ENCODE measurements around the gene FAAP20. TPM values are rescaled to one million over a fixed set of nuclear protein-coding genes. Genes with fewer than 3 reads are reported as not detected.

Gene FAAP20
- total RNA-seq, 1 donor from 2014 or later, result 50.9 TPM

DNA sequence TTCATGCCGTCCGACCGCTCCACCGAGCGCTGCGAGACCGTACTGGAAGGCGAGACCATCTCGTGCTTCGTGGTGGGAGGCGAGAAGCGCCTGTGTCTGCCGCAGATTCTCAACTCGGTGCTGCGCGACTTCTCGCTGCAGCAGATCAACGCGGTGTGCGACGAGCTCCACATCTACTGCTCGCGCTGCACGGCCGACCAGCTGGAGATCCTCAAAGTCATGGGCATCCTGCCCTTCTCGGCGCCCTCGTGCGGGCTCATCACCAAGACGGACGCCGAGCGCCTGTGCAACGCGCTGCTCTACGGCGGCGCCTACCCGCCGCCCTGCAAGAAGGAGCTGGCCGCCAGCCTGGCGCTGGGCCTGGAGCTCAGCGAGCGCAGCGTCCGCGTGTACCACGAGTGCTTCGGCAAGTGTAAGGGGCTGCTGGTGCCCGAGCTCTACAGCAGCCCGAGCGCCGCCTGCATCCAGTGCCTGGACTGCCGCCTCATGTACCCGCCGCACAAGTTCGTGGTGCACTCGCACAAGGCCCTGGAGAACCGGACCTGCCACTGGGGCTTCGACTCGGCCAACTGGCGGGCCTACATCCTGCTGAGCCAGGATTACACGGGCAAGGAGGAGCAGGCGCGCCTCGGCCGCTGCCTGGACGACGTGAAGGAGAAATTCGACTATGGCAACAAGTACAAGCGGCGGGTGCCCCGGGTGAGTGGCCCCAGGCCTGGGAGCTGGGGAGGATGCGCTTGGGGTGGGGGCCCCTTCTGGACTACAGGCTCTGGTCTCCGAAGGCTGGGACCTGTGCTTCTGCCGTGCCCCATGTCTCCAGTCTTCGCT is 34.7 kb upstream of the FAAP20 start:
- no peaks in the 10 kb centered on the region for H3K36me3 ChIP-seq
- H3K27ac ChIP-seq, result peak overlapping the region; percentile 89
- peaks cover 52% of the 10 kb centered on the region for H3K4me1 ChIP-seq
- no peaks in the 10 kb centered on the region for H3K9me3 ChIP-seq
- peak; percentile 1 to 4 for ATAC-seq
- DNase-seq, result peak; percentile 84
- intact Hi-C loops (cut with DNase I), result no loop called here
- H3K4me3 ChIP-seq, result peak overlapping the region; percentile 64
- TF ChIP-seq, protein P1, sequence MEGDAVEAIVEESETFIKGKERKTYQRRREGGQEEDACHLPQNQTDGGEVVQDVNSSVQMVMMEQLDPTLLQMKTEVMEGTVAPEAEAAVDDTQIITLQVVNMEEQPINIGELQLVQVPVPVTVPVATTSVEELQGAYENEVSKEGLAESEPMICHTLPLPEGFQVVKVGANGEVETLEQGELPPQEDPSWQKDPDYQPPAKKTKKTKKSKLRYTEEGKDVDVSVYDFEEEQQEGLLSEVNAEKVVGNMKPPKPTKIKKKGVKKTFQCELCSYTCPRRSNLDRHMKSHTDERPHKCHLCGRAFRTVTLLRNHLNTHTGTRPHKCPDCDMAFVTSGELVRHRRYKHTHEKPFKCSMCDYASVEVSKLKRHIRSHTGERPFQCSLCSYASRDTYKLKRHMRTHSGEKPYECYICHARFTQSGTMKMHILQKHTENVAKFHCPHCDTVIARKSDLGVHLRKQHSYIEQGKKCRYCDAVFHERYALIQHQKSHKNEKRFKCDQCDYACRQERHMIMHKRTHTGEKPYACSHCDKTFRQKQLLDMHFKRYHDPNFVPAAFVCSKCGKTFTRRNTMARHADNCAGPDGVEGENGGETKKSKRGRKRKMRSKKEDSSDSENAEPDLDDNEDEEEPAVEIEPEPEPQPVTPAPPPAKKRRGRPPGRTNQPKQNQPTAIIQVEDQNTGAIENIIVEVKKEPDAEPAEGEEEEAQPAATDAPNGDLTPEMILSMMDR (IDR thresholded peaks at IDR 0.05), result no peak
- H3K27me3 ChIP-seq (ENCODE audit: low read depth), result no peaks in the 10 kb centered on the region

GRCh38 chr1:2228694-2229036 is 34.1 kb upstream of the FAAP20 start:
- Histone ChIP-seq H3K4me3 (peak overlapping the region; percentile 64), H3K9me3 (no peaks in the 10 kb centered on the region), H3K4me1 (peaks cover 52% of the 10 kb centered on the region), H3K27ac (peak overlapping the region; percentile 89), H3K27me3 (ENCODE audit: low read depth) (no peaks in the 10 kb centered on the region), H3K36me3 (no peaks in the 10 kb centered on the region)
- intact Hi-C loops (cut with DNase I), result no loop called here
- DNase-seq, result peak; percentile 68
- TF ChIP-seq, protein P1 (IDR thresholded peaks at IDR 0.05), result no peak
- ATAC-seq, result no peak

- H3K27ac ChIP-seq, result peak within 1 kb of the TSS; percentile 98
- no peaks in the 10 kb centered on the region for H3K9me3 ChIP-seq
- no peaks in the 10 kb centered on the region for H3K27me3 ChIP-seq (ENCODE audit: low read depth)
- intact Hi-C loops (cut with DNase I), result no loop called here
- H3K36me3 ChIP-seq, result no peaks in the 10 kb centered on the region
- peak within 1 kb of the TSS; percentile 64 for H3K4me3 ChIP-seq
- H3K4me1 ChIP-seq, result peaks cover 48% of the 10 kb centered on the region
- DNase-seq (no peak), ATAC-seq (no peak)
- TF ChIP-seq, protein P1 (IDR thresholded peaks at IDR 0.05), result no peak
Measured at GRCh38 chr1:2228157-2228594, 33.6 kb upstream of the FAAP20 start, which contains the start of gene SKI. Gene SKI (plus strand): TSS chr1:2228319. CDS start chr1:2228767, 448 bp downstream.

DNA sequence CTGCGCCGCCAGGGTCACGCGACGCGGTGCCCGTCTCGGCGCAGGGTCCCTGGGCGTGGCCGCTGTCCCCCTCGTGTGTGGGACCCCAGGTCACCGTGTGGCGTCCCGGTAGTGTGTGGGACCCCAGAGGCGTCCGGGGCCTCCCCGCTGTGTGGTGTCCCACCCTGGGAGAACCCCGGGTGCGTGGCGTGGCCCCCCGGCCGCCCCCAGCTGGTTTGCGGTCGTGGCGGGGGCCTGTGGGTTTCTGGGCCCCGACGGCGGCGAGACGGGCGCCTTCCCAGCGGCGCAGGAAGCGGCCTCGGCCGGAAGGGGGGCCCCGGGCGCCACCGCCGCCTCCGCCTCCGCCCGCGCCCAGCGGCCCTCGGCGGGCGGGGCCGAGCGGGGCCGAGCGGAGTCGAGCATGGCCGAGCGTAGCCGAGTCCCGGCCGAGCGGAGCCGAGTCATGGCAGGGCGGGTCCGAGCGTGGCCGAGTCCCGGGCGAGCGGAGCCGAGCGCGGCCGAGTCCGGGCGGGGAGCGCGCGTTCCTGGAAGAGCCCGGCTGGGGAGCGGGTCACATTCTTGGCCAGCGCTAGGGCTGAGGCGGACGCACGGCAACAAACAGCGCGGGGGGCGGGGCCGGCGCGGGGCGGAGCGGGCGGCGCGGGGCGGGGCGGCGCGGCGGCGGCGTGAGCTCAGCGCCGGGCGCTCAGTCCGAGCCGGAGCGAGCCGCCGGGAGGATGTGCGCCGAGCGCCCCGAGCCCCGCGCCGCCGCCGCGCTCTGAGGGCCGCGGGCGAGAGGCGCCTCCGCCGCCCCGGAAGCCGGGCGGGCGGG is 33.0 kb upstream of the FAAP20 start:
- no peaks in the 10 kb centered on the region for H3K36me3 ChIP-seq
- H3K4me1 ChIP-seq, result peaks cover 42% of the 10 kb centered on the region
- H3K27ac ChIP-seq, result peak overlapping the region; percentile 98
- peak overlapping the region; percentile 61 for H3K4me3 ChIP-seq
- intact Hi-C loops (cut with DNase I), result no loop called here
- H3K27me3 ChIP-seq (ENCODE audit: low read depth), result no peaks in the 10 kb centered on the region
- TF ChIP-seq, protein P1 (IDR thresholded peaks at IDR 0.05), result no peak
- H3K9me3 ChIP-seq, result no peaks in the 10 kb centered on the region
- ATAC-seq (peak; percentile 91 to 95), DNase-seq (peak; percentile 97)

DNA sequence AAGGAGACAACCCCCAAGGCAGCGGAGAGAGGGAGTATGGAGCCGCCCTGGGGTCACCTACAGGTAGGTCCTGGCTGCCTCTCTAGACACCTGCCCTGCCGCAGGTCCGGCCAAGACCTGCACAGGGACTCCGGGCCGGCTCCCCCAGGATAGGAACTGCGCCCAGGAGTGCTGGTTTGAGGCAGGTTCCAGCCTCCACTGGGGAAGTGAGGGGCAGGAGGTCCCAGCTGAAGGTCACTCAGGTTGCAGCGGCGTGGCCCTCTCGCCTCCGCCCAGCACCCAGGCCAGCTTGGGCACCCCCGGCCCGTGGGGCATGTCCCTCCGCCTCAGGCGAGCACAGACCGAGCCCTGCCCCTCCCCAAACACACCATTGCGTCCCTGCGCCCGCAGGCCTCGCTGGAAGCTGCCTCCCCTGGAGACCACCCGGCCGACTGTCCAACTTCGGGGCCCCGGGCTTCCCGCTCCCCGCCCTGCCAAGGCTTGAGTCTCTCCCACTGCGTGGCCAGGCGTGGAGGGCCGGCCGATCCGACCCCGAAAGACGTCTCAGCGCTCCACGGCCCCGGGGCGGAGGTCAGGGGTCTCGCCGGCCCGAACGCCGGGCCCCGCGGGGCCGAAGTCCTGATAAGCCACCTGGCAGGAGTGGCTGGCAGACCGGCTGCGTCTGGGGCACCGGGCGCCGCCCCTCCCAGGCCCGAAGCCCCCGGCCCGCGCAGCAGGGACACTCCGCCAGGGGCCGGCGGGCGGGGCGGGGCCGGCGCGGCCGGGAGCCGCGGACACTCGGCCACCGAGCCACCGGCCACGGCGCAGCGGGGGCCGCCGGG is 32.2 kb upstream of the FAAP20 start:
- no peaks in the 10 kb centered on the region for H3K9me3 ChIP-seq
- H3K4me1 ChIP-seq, result peaks cover 34% of the 10 kb centered on the region
- intact Hi-C loops (cut with DNase I), result no loop called here
- TF ChIP-seq, protein P1 (IDR thresholded peaks at IDR 0.05), result no peak
- peak overlapping the region; percentile 61 for H3K4me3 ChIP-seq
- H3K36me3 ChIP-seq, result no peaks in the 10 kb centered on the region
- H3K27me3 ChIP-seq (ENCODE audit: low read depth), result no peaks in the 10 kb centered on the region
- DNase-seq (peak; percentile 63), ATAC-seq (peak; percentile 0 to 2)
- H3K27ac ChIP-seq, result peak overlapping the region; percentile 98

Data from lower lobe of right lung (tissue), 2 donors.